Parathyroid adenoma (tissue), 2 donors: ENCODE data around the gene BHLHA15.

Source experiments
- H2AFZ ChIP-seq: fragments of 300-600 bp; sonication (generic); one replicate; pipeline ENCODE4 v1.7.0; 2017; ENCODE audit warnings: antibody characterized with exemption, mild to moderate bottlenecking
- H3K27ac ChIP-seq: fragments of 300-600 bp; sonication (generic); one replicate; pipeline ENCODE4 v1.7.0; 2017
- H3K27me3 ChIP-seq: fragments of 300-600 bp; sonication (generic); one replicate; pipeline ENCODE4 v1.7.0; 2017; ENCODE audit warnings: low read length; ENCODE audit not compliant: control insufficient read depth, insufficient read depth
- H3K36me3 ChIP-seq: fragments of 300-600 bp; sonication (generic); one replicate; pipeline ENCODE4 v1.7.0; 2017; ENCODE audit warnings: low read length; ENCODE audit not compliant: control insufficient read depth, insufficient read depth
- H3K4me1 ChIP-seq: fragments of 300-600 bp; sonication (generic); one replicate; pipeline ENCODE4 v1.7.0; 2017; ENCODE audit warnings: control low read depth
- H3K4me2 ChIP-seq: fragments of 300-600 bp; sonication (generic); one replicate; pipeline ENCODE4 v1.7.0; 2017; ENCODE audit warnings: low read length
- H3K4me3 ChIP-seq: fragments of 300-600 bp; sonication (generic); one replicate; pipeline ENCODE4 v1.7.0; 2017; ENCODE audit warnings: low read depth, low read length
- H3K79me2 ChIP-seq: fragments of 300-600 bp; sonication (generic); one replicate; pipeline ENCODE4 v1.7.0; 2017; ENCODE audit warnings: control low read depth
- H3K9ac ChIP-seq: fragments of 300-600 bp; sonication (generic); one replicate; pipeline ENCODE4 v1.7.0; 2017; ENCODE audit warnings: mild to moderate bottlenecking
- H3K9me3 ChIP-seq: fragments of 300-600 bp; sonication (generic); one replicate; pipeline ENCODE4 v1.7.0; 2017; ENCODE audit warnings: low read length; ENCODE audit not compliant: control insufficient read depth
- CTCF ChIP-seq: fragments of 300-600 bp; sonication (generic); IDR thresholded peaks from one replicate; pipeline ENCODE4 v1.7.0; 2017; ENCODE audit warnings: antibody characterized with exemption, mild to moderate bottlenecking
- donor health status: primary hyperparathyroidism.

The BHLHA15 gene

GRCh38 chr7:98224701-98225181 lies 13.5 kb downstream of the BHLHA15 start:
- H3K36me3 ChIP-seq = no peaks in the 10 kb centered on the region
- H3K27ac ChIP-seq = no peak overlapping the region
- TF ChIP-seq CTCF = no peak
- no peaks in the 10 kb centered on the region for H3K79me2 ChIP-seq
- H3K4me2 ChIP-seq = no peak overlapping the region
- H3K9ac ChIP-seq = no peak overlapping the region
- H3K27me3 ChIP-seq = no peaks in the 10 kb centered on the region
- H3K9me3 ChIP-seq = no peaks in the 10 kb centered on the region
- H2AFZ ChIP-seq = no peak overlapping the region
- H3K4me1 ChIP-seq = no peaks in the 10 kb centered on the region
- no peak overlapping the region for H3K4me3 ChIP-seq

DNA sequence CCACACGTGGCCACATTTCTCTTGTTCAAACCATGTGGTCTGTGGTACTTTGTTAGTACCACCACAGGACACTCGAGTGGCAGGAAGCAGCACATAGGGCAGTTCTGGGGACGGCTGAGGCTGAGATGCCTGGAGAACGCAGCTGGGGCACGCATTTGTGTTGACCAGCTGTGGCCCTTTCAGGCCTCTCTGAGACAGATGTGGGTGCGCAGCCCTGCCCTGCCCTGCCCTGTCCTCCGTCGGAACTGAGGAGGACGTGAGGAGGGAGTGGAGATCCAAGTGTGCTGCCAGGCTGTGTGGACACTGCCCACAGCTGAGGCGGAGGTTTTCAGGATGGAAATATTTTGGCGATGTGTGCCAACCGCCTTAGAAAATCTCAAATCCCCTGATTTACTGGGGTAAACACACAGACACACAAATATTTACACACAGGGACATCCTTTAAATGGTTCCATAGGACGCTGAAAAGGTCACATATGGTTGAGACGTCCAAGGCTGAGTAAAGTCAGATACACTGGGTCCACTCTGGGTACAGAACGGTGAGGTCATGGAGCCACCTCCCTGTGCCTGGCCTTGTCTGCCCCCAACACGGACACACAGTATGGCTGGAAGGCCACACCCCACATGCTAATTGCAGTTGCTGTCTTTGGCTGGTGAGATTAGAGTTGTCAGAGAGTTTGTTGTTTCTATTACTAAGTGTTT lies 14.8 kb downstream of the BHLHA15 start:
- H3K36me3 ChIP-seq = no peaks in the 10 kb centered on the region
- no peaks in the 10 kb centered on the region for H3K27me3 ChIP-seq
- H3K4me1 ChIP-seq = no peaks in the 10 kb centered on the region
- H2AFZ ChIP-seq = no peak overlapping the region
- H3K79me2 ChIP-seq = no peaks in the 10 kb centered on the region
- H3K9me3 ChIP-seq = no peaks in the 10 kb centered on the region
- no peak overlapping the region for H3K4me2 ChIP-seq
- no peak for TF ChIP-seq CTCF
- H3K27ac ChIP-seq = no peak overlapping the region
- H3K4me3 ChIP-seq = no peak overlapping the region
- H3K9ac ChIP-seq = no peak overlapping the region

DNA sequence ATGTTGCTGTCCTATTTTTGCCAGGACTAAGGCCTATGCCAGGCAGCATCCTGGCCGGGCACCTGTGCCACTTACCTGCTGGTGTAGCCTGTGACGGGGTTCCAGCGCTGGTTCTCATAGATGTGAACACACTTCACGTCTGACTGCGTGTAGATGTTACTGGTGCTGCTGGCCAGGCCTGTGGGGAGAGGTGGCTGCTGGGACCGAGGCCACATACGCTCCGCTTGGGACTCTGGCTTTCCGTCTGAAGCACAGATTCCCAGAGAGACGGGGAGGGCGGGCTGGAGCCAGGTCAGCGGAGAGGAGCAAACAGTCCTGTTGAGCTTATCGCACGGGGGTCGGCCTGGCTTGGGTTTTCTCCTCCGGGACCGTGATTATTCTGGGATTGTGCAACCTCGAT lies 16.7 kb downstream of the BHLHA15 start:
- Histone ChIP-seq H3K4me3 (no peak overlapping the region), H3K9me3 (no peaks in the 10 kb centered on the region), H3K4me1 (no peaks in the 10 kb centered on the region), H3K36me3 (no peaks in the 10 kb centered on the region), H3K27me3 (no peaks in the 10 kb centered on the region), H3K27ac (no peak overlapping the region), H3K9ac (no peak overlapping the region), H2AFZ (no peak overlapping the region), H3K4me2 (no peak overlapping the region), H3K79me2 (no peaks in the 10 kb centered on the region)
- no peak for TF ChIP-seq CTCF

DNA sequence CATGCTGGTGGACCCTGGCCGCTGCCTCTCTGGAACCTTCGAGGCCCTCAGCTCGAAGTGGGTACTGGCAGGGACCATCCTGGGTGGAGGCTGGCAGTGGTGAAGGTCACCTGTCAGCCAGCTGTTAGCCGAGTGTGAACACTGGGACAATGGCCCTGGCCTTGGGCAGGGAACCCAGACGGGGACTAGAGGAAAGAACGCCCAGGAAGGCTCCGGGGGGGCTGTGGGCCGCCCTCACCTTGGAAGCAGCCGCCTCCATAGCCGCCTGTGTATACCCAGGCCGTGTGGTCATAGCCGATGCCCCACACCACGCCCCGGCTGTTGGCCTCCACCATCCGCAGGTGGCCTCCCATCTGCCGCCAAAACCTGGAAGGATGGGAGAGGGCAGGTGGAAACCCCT lies 17.6 kb downstream of the BHLHA15 start:
- Histone ChIP-seq H3K9me3 (no peaks in the 10 kb centered on the region), H3K4me2 (no peak overlapping the region), H3K9ac (no peak overlapping the region), H3K27ac (no peak overlapping the region), H3K27me3 (no peaks in the 10 kb centered on the region), H3K36me3 (no peaks in the 10 kb centered on the region), H3K4me1 (no peaks in the 10 kb centered on the region), H3K79me2 (no peaks in the 10 kb centered on the region), H3K4me3 (no peak overlapping the region), H2AFZ (no peak overlapping the region)
- TF ChIP-seq CTCF = no peak

- no peak overlapping the region for H3K9ac ChIP-seq
- H3K36me3 ChIP-seq = no peaks in the 10 kb centered on the region
- no peak overlapping the region for H3K27ac ChIP-seq
Observed at GRCh38 chr7:98229441-98229840, 18.2 kb downstream of the BHLHA15 start.

More at GRCh38 chr7:98229441-98229840, 18.2 kb downstream of the BHLHA15 start:
- Histone ChIP-seq H3K9me3 (no peaks in the 10 kb centered on the region), H2AFZ (no peak overlapping the region), H3K4me3 (no peak overlapping the region), H3K4me2 (no peak overlapping the region), H3K27me3 (no peaks in the 10 kb centered on the region), H3K79me2 (no peaks in the 10 kb centered on the region), H3K4me1 (no peaks in the 10 kb centered on the region)
- no peak for TF ChIP-seq CTCF
